Measurements from ENCODE around the gene FAM124A. TPM values are rescaled to one million over a fixed set of nuclear protein-coding genes. Genes with fewer than 3 reads are reported as not detected.
"Not testable (repeated sequence)": the region's sequence is repeated elsewhere in the genome, so short reads cannot be mapped to it uniquely, and the experiment has no call there.

FAM124A gene
- polyA plus RNA-seq, 2 donors: 0.43 to 0.64 TPM

- H3K4me1 ChIP-seq (ENCODE audit: control insufficient read depth in 2 of 2, insufficient read depth in 2 of 2, low read length in 1 of 2): no peaks in the 10 kb centered on the region
- no peaks in the 10 kb centered on the region for H3K36me3 ChIP-seq (ENCODE audit: control insufficient read depth in 2 of 2, insufficient read depth in 2 of 2, low read length in 1 of 2)
- 43% methylated on average over 13 of the region's 13 CpGs for WGBS, 2 donors
- no peaks in the 10 kb centered on the region for H3K9me3 ChIP-seq (ENCODE audit: control insufficient read depth in 2 of 2, insufficient read depth in 1 of 2, low read depth in 1 of 2, low read length in 1 of 2)
- H3K4me3 ChIP-seq (ENCODE audit: low read depth in 1 of 2, low read length in 2 of 2): no peak overlapping the region
- H3K27ac ChIP-seq (ENCODE audit: low read depth in 2 of 2, low read length in 1 of 2): no peak overlapping the region
- H3K27me3 ChIP-seq (ENCODE audit: control insufficient read depth in 1 of 2, insufficient read depth in 2 of 2, low read length in 2 of 2): no peaks in the 10 kb centered on the region
Measured at GRCh38 chr13:51286135-51287002, 64.2 kb downstream of the FAM124A start.

- Histone ChIP-seq H3K36me3 (ENCODE audit: control insufficient read depth in 2 of 2, insufficient read depth in 2 of 2, low read length in 1 of 2) (no peaks in the 10 kb centered on the region), H3K9me3 (ENCODE audit: control insufficient read depth in 2 of 2, insufficient read depth in 1 of 2, low read depth in 1 of 2, low read length in 1 of 2) (no peaks in the 10 kb centered on the region), H3K4me1 (ENCODE audit: control insufficient read depth in 2 of 2, insufficient read depth in 2 of 2, low read length in 1 of 2) (no peaks in the 10 kb centered on the region), H3K27ac (ENCODE audit: low read depth in 2 of 2, low read length in 1 of 2) (no peak overlapping the region), H3K27me3 (ENCODE audit: control insufficient read depth in 1 of 2, insufficient read depth in 2 of 2, low read length in 2 of 2) (no peaks in the 10 kb centered on the region), H3K4me3 (ENCODE audit: low read depth in 1 of 2, low read length in 2 of 2) (no peak overlapping the region)
- 94% methylated on average over 4 of the region's 4 CpGs for WGBS, 2 donors
Measured at GRCh38 chr13:51287758-51288157, 65.6 kb downstream of the FAM124A start.

- not testable (repeated sequence) for H3K4me3 ChIP-seq (ENCODE audit: low read depth in 1 of 2, low read length in 2 of 2); H3K4me1 ChIP-seq (ENCODE audit: control insufficient read depth in 2 of 2, insufficient read depth in 2 of 2, low read length in 1 of 2); H3K27ac ChIP-seq (ENCODE audit: low read depth in 2 of 2, low read length in 1 of 2); H3K27me3 ChIP-seq (ENCODE audit: control insufficient read depth in 1 of 2, insufficient read depth in 2 of 2, low read length in 2 of 2); H3K9me3 ChIP-seq (ENCODE audit: control insufficient read depth in 2 of 2, insufficient read depth in 1 of 2, low read depth in 1 of 2, low read length in 1 of 2); H3K36me3 ChIP-seq (ENCODE audit: control insufficient read depth in 2 of 2, insufficient read depth in 2 of 2, low read length in 1 of 2)
- 71 to 81% methylated on average over 1 of the region's 1 CpG for WGBS, 2 donors
Measured at GRCh38 chr13:51288254-51288653, 66.1 kb downstream of the FAM124A start.

GRCh38 chr13:51291341-51291740 lies 69.1 kb downstream of the FAM124A start:
- no peaks in the 10 kb centered on the region for H3K4me1 ChIP-seq (ENCODE audit: control insufficient read depth in 2 of 2, insufficient read depth in 2 of 2, low read length in 1 of 2)
- no peaks in the 10 kb centered on the region for H3K36me3 ChIP-seq (ENCODE audit: control insufficient read depth in 2 of 2, insufficient read depth in 2 of 2, low read length in 1 of 2)
- H3K4me3 ChIP-seq (ENCODE audit: low read depth in 1 of 2, low read length in 2 of 2): no peak overlapping the region
- no peak overlapping the region for H3K27ac ChIP-seq (ENCODE audit: low read depth in 2 of 2, low read length in 1 of 2)
- WGBS, 2 donors: 64 to 70% methylated on average over 5 of the region's 5 CpGs
- H3K27me3 ChIP-seq (ENCODE audit: control insufficient read depth in 1 of 2, insufficient read depth in 2 of 2, low read length in 2 of 2): no peaks in the 10 kb centered on the region
- H3K9me3 ChIP-seq (ENCODE audit: control insufficient read depth in 2 of 2, insufficient read depth in 1 of 2, low read depth in 1 of 2, low read length in 1 of 2): no peaks in the 10 kb centered on the region

- no peak overlapping the region for H3K27ac ChIP-seq (ENCODE audit: low read depth in 2 of 2, low read length in 1 of 2)
- no peaks in the 10 kb centered on the region for H3K36me3 ChIP-seq (ENCODE audit: control insufficient read depth in 2 of 2, insufficient read depth in 2 of 2, low read length in 1 of 2)
- no peaks in the 10 kb centered on the region for H3K9me3 ChIP-seq (ENCODE audit: control insufficient read depth in 2 of 2, insufficient read depth in 1 of 2, low read depth in 1 of 2, low read length in 1 of 2)
- H3K27me3 ChIP-seq (ENCODE audit: control insufficient read depth in 1 of 2, insufficient read depth in 2 of 2, low read length in 2 of 2): no peaks in the 10 kb centered on the region
- 36 to 48% methylated on average over 6 of the region's 6 CpGs for WGBS, 2 donors
- no peaks in the 10 kb centered on the region for H3K4me1 ChIP-seq (ENCODE audit: control insufficient read depth in 2 of 2, insufficient read depth in 2 of 2, low read length in 1 of 2)
- H3K4me3 ChIP-seq (ENCODE audit: low read depth in 1 of 2, low read length in 2 of 2): no peak overlapping the region
Measured at GRCh38 chr13:51292000-51292565, 69.9 kb downstream of the FAM124A start.

- H3K4me1 ChIP-seq (ENCODE audit: control insufficient read depth in 2 of 2, insufficient read depth in 2 of 2, low read length in 1 of 2): no peaks in the 10 kb centered on the region
- H3K27me3 ChIP-seq (ENCODE audit: control insufficient read depth in 1 of 2, insufficient read depth in 2 of 2, low read length in 2 of 2): no peaks in the 10 kb centered on the region
- no peaks in the 10 kb centered on the region for H3K36me3 ChIP-seq (ENCODE audit: control insufficient read depth in 2 of 2, insufficient read depth in 2 of 2, low read length in 1 of 2)
- no peaks in the 10 kb centered on the region for H3K9me3 ChIP-seq (ENCODE audit: control insufficient read depth in 2 of 2, insufficient read depth in 1 of 2, low read depth in 1 of 2, low read length in 1 of 2)
- 68 to 87% methylated on average over 2 of the region's 2 CpGs for WGBS, 2 donors
- H3K27ac ChIP-seq (ENCODE audit: low read depth in 2 of 2, low read length in 1 of 2): no peak overlapping the region
- no peak overlapping the region for H3K4me3 ChIP-seq (ENCODE audit: low read depth in 1 of 2, low read length in 2 of 2)
Measured at GRCh38 chr13:51297556-51297955, 75.4 kb downstream of the FAM124A start.

- 88 to 92% methylated on average over 1 of the region's 1 CpG for WGBS, 2 donors
- Histone ChIP-seq H3K9me3 (ENCODE audit: control insufficient read depth in 2 of 2, insufficient read depth in 1 of 2, low read depth in 1 of 2, low read length in 1 of 2) (no peaks in the 10 kb centered on the region), H3K27ac (ENCODE audit: low read depth in 2 of 2, low read length in 1 of 2) (no peak overlapping the region), H3K4me1 (ENCODE audit: control insufficient read depth in 2 of 2, insufficient read depth in 2 of 2, low read length in 1 of 2) (no peaks in the 10 kb centered on the region), H3K27me3 (ENCODE audit: control insufficient read depth in 1 of 2, insufficient read depth in 2 of 2, low read length in 2 of 2) (no peaks in the 10 kb centered on the region), H3K4me3 (ENCODE audit: low read depth in 1 of 2, low read length in 2 of 2) (no peak overlapping the region), H3K36me3 (ENCODE audit: control insufficient read depth in 2 of 2, insufficient read depth in 2 of 2, low read length in 1 of 2) (no peaks in the 10 kb centered on the region)
Measured at GRCh38 chr13:51298812-51299211, 76.6 kb downstream of the FAM124A start.

- no peaks in the 10 kb centered on the region for H3K36me3 ChIP-seq (ENCODE audit: control insufficient read depth in 2 of 2, insufficient read depth in 2 of 2, low read length in 1 of 2)
- H3K27ac ChIP-seq (ENCODE audit: low read depth in 2 of 2, low read length in 1 of 2): no peak overlapping the region
- H3K27me3 ChIP-seq (ENCODE audit: control insufficient read depth in 1 of 2, insufficient read depth in 2 of 2, low read length in 2 of 2): no peaks in the 10 kb centered on the region
- H3K9me3 ChIP-seq (ENCODE audit: control insufficient read depth in 2 of 2, insufficient read depth in 1 of 2, low read depth in 1 of 2, low read length in 1 of 2): no peaks in the 10 kb centered on the region
- 75 to 81% methylated on average over 2 of the region's 2 CpGs for WGBS, 2 donors
- no peak overlapping the region for H3K4me3 ChIP-seq (ENCODE audit: low read depth in 1 of 2, low read length in 2 of 2)
- H3K4me1 ChIP-seq (ENCODE audit: control insufficient read depth in 2 of 2, insufficient read depth in 2 of 2, low read length in 1 of 2): peaks cover 0 to 2% of the 10 kb centered on the region in 2 donors
Measured at GRCh38 chr13:51303063-51303552, 80.9 kb downstream of the FAM124A start.

- Histone ChIP-seq H3K9me3 (ENCODE audit: control insufficient read depth in 2 of 2, insufficient read depth in 1 of 2, low read depth in 1 of 2, low read length in 1 of 2) (no peaks in the 10 kb centered on the region), H3K36me3 (ENCODE audit: control insufficient read depth in 2 of 2, insufficient read depth in 2 of 2, low read length in 1 of 2) (no peaks in the 10 kb centered on the region)
Measured at GRCh38 chr13:51303882-51304281, 81.7 kb downstream of the FAM124A start.

More at GRCh38 chr13:51303882-51304281, 81.7 kb downstream of the FAM124A start:
- Histone ChIP-seq H3K4me1 (ENCODE audit: control insufficient read depth in 2 of 2, insufficient read depth in 2 of 2, low read length in 1 of 2) (peaks cover 0 to 2% of the 10 kb centered on the region in 2 donors), H3K4me3 (ENCODE audit: low read depth in 1 of 2, low read length in 2 of 2) (no peak overlapping the region), H3K27me3 (ENCODE audit: control insufficient read depth in 1 of 2, insufficient read depth in 2 of 2, low read length in 2 of 2) (no peaks in the 10 kb centered on the region), H3K27ac (ENCODE audit: low read depth in 2 of 2, low read length in 1 of 2) (no peak overlapping the region)
